ENCODE measurements around the gene FBXL4. TPM values are rescaled to one million over a fixed set of nuclear protein-coding genes. Genes with fewer than 3 reads are reported as not detected.
A peak's percentile ranks its signal among the peaks of the same experiment; 100 is the strongest.

The FBXL4 gene
- total RNA-seq, 2 experiments from 2014 or later, result 14.5 to 20.9 TPM

GRCh38 chr6:98833307-98834059, 114.3 kb downstream of the FBXL4 start:
- Histone ChIP-seq H3K4me2 (ENCODE audit: low read length) (peak overlapping the region; percentile 97), H3K79me2 (ENCODE audit: insufficient read depth, low read depth, low read length) (no peaks in the 10 kb centered on the region), H3K27ac (ENCODE audit: low read depth, low read length, poor library complexity, severe bottlenecking) (no peak overlapping the region), H3K36me3 (ENCODE audit: insufficient read depth, low read length) (no peaks in the 10 kb centered on the region), H4K20me1 (ENCODE audit: insufficient read depth, low read length) (peaks cover 4% of the 10 kb centered on the region; the same call in 1 of the 2 replicates), H3K4me3 (ENCODE audit: low read depth, low read length, poor library complexity, severe bottlenecking) (peak overlapping the region; percentile 71), H3K9me2 (ENCODE audit: insufficient read depth, low read length) (no peaks in the 10 kb centered on the region), H3K4me1 (ENCODE audit: insufficient read depth, low read length, poor library complexity, severe bottlenecking) (peaks cover 5% of the 10 kb centered on the region), H2AFZ (ENCODE audit: low read length) (peak overlapping the region; percentile 82; the same call in 1 of the 2 replicates), H3K9me3 (ENCODE audit: low read length) (no peaks in the 10 kb centered on the region)
- BruUV-seq (replicated peaks), result no TSS peak
- DNase-seq (ENCODE audit: low spot score), result no peak
- intact Hi-C loops (cut with micrococcal nuclease; ENCODE audit: unreplicated experiment), result loop anchor here (10.0 kb wide), 1 partner anchor 1119 kb away; no protein-coding TSS in a partner anchor
- POLR2A ChIA-PET, result interaction anchor here (0.6 to 0.7 kb wide), 3 partner anchors 60 to 239 kb away, joined by 3 to 5 read pairs (median 4); no protein-coding TSS in a partner anchor
- no peak for TF ChIP-seq CTCF (conservative IDR thresholded peaks at IDR 0.05; ENCODE audit: low read length)
- no peak for TF ChIP-seq EZH2phosphoT487 (IDR thresholded peaks at IDR 0.05; ENCODE audit: borderline replicate concordance, low read depth, low read length)
- CTCF ChIA-PET (ENCODE audit: unreplicated experiment), result interaction anchor here (0.6 kb wide), 1 partner anchor 1339 kb away, joined by 5 read pairs; no protein-coding TSS in a partner anchor

GRCh38 chr6:98833057-98833306, 114.8 kb downstream of the FBXL4 start:
- H3K9me2 ChIP-seq (ENCODE audit: insufficient read depth, low read length), result no peaks in the 10 kb centered on the region
- H3K4me1 ChIP-seq (ENCODE audit: insufficient read depth, low read length, poor library complexity, severe bottlenecking), result peaks cover 5% of the 10 kb centered on the region
- POLR2A ChIA-PET, result no interaction called here
- no peaks in the 10 kb centered on the region for H3K36me3 ChIP-seq (ENCODE audit: insufficient read depth, low read length)
- H2AFZ ChIP-seq (ENCODE audit: low read length), result no peak overlapping the region
- H3K27ac ChIP-seq (ENCODE audit: low read depth, low read length, poor library complexity, severe bottlenecking), result no peak overlapping the region
- BruUV-seq (replicated peaks), result no TSS peak
- no peak for TF ChIP-seq CTCF (conservative IDR thresholded peaks at IDR 0.05; ENCODE audit: low read length)
- no peak for TF ChIP-seq EZH2phosphoT487 (IDR thresholded peaks at IDR 0.05; ENCODE audit: borderline replicate concordance, low read depth, low read length)
- H3K9me3 ChIP-seq (ENCODE audit: low read length), result no peaks in the 10 kb centered on the region
- no peak overlapping the region for H3K4me2 ChIP-seq (ENCODE audit: low read length)
- H3K4me3 ChIP-seq (ENCODE audit: low read depth, low read length, poor library complexity, severe bottlenecking), result no peak overlapping the region
- CTCF ChIA-PET (ENCODE audit: unreplicated experiment), result no interaction called here
- DNase-seq (ENCODE audit: low spot score), result no peak
- H3K79me2 ChIP-seq (ENCODE audit: insufficient read depth, low read depth, low read length), result no peaks in the 10 kb centered on the region
- H4K20me1 ChIP-seq (ENCODE audit: insufficient read depth, low read length), result peaks cover 4% of the 10 kb centered on the region; the same call in 1 of the 2 replicates
- intact Hi-C loops (cut with micrococcal nuclease; ENCODE audit: unreplicated experiment), result loop anchor here (10.0 kb wide), 1 partner anchor 1118 kb away; no protein-coding TSS in a partner anchor
